ENCODE results near the gene INSIG2.

Gene INSIG2

GRCh38 chr2:118098307-118099030, 10.2 kb downstream of the INSIG2 start:
- Mint-ChIP-seq H3K27ac (no peak overlapping the region), H3K9me3 (no peaks in the 10 kb centered on the region), H3K4me3 (no peak overlapping the region), H3K27me3 (ENCODE audit: low read depth) (no peaks in the 10 kb centered on the region), H3K36me3 (ENCODE audit: low read depth) (peaks cover 40% of the 10 kb centered on the region), H3K4me1 (ENCODE audit: low read depth) (peaks cover 24% of the 10 kb centered on the region)
- DNase-seq (ENCODE audit: low spot score), result no peak

GRCh38 chr2:118102433-118103082, 14.3 kb downstream of the INSIG2 start:
- H3K27me3 Mint-ChIP-seq (ENCODE audit: low read depth), result no peaks in the 10 kb centered on the region
- H3K4me1 Mint-ChIP-seq (ENCODE audit: low read depth), result peaks cover 19% of the 10 kb centered on the region
- no peak overlapping the region for H3K4me3 Mint-ChIP-seq
- DNase-seq (ENCODE audit: low spot score), result no peak
- H3K36me3 Mint-ChIP-seq (ENCODE audit: low read depth), result peaks cover 62% of the 10 kb centered on the region
- no peaks in the 10 kb centered on the region for H3K9me3 Mint-ChIP-seq
- no peak overlapping the region for H3K27ac Mint-ChIP-seq

GRCh38 chr2:118103951-118104940, 16.0 kb downstream of the INSIG2 start:
- H3K27me3 Mint-ChIP-seq (ENCODE audit: low read depth), result no peaks in the 10 kb centered on the region
- H3K36me3 Mint-ChIP-seq (ENCODE audit: low read depth), result peaks cover 62% of the 10 kb centered on the region
- H3K4me3 Mint-ChIP-seq, result peak overlapping the region; percentile 4
- H3K27ac Mint-ChIP-seq, result peak overlapping the region; percentile 34
- no peak for DNase-seq (ENCODE audit: low spot score)
- peaks cover 13% of the 10 kb centered on the region for H3K4me1 Mint-ChIP-seq (ENCODE audit: low read depth)
- H3K9me3 Mint-ChIP-seq, result no peaks in the 10 kb centered on the region

GRCh38 chr2:118105497-118105896, 17.2 kb downstream of the INSIG2 start:
- Mint-ChIP-seq H3K9me3 (no peaks in the 10 kb centered on the region), H3K4me3 (no peak overlapping the region), H3K36me3 (ENCODE audit: low read depth) (peaks cover 63% of the 10 kb centered on the region), H3K4me1 (ENCODE audit: low read depth) (peaks cover 11% of the 10 kb centered on the region), H3K27me3 (ENCODE audit: low read depth) (no peaks in the 10 kb centered on the region), H3K27ac (no peak overlapping the region)
- DNase-seq (ENCODE audit: low spot score), result no peak

- Mint-ChIP-seq H3K9me3 (no peaks in the 10 kb centered on the region), H3K27ac (no peak overlapping the region), H3K36me3 (ENCODE audit: low read depth) (peaks cover 56% of the 10 kb centered on the region), H3K4me3 (no peak overlapping the region), H3K4me1 (ENCODE audit: low read depth) (peaks cover 11% of the 10 kb centered on the region), H3K27me3 (ENCODE audit: low read depth) (no peaks in the 10 kb centered on the region)
- DNase-seq (ENCODE audit: low spot score), result no peak
Observed at GRCh38 chr2:118106926-118107325, 18.7 kb downstream of the INSIG2 start.

- Mint-ChIP-seq H3K9me3 (no peaks in the 10 kb centered on the region), H3K27me3 (ENCODE audit: low read depth) (no peaks in the 10 kb centered on the region), H3K27ac (no peak overlapping the region), H3K4me3 (no peak overlapping the region), H3K4me1 (ENCODE audit: low read depth) (peaks cover 12% of the 10 kb centered on the region), H3K36me3 (ENCODE audit: low read depth) (peaks cover 49% of the 10 kb centered on the region)
- DNase-seq (ENCODE audit: low spot score), result no peak
Observed at GRCh38 chr2:118110310-118110709, 22.0 kb downstream of the INSIG2 start.

- H3K4me1 Mint-ChIP-seq (ENCODE audit: low read depth), result peaks cover 12% of the 10 kb centered on the region
- no peaks in the 10 kb centered on the region for H3K9me3 Mint-ChIP-seq
- DNase-seq (ENCODE audit: low spot score), result no peak
- H3K36me3 Mint-ChIP-seq (ENCODE audit: low read depth), result peaks cover 42% of the 10 kb centered on the region
- H3K27ac Mint-ChIP-seq, result no peak overlapping the region
- H3K27me3 Mint-ChIP-seq (ENCODE audit: low read depth), result no peaks in the 10 kb centered on the region
- no peak overlapping the region for H3K4me3 Mint-ChIP-seq
Observed at GRCh38 chr2:118110991-118111390, 22.7 kb downstream of the INSIG2 start.

- H3K27me3 Mint-ChIP-seq (ENCODE audit: low read depth), result no peaks in the 10 kb centered on the region
- H3K4me1 Mint-ChIP-seq (ENCODE audit: low read depth), result peaks cover 11% of the 10 kb centered on the region
- no peaks in the 10 kb centered on the region for H3K9me3 Mint-ChIP-seq
- peaks cover 28% of the 10 kb centered on the region for H3K36me3 Mint-ChIP-seq (ENCODE audit: low read depth)
- H3K27ac Mint-ChIP-seq, result no peak overlapping the region
- DNase-seq (ENCODE audit: low spot score), result no peak
- no peak overlapping the region for H3K4me3 Mint-ChIP-seq
Observed at GRCh38 chr2:118112771-118113334, 24.6 kb downstream of the INSIG2 start.

- H3K4me1 Mint-ChIP-seq (ENCODE audit: low read depth), result peaks cover 13% of the 10 kb centered on the region
- H3K27ac Mint-ChIP-seq, result no peak overlapping the region
Observed at GRCh38 chr2:118114863-118115262, 26.6 kb downstream of the INSIG2 start.

GRCh38 chr2:118115761-118116160, 27.5 kb downstream of the INSIG2 start:
- no peaks in the 10 kb centered on the region for H3K27me3 Mint-ChIP-seq (ENCODE audit: low read depth)
- DNase-seq (ENCODE audit: low spot score), result no peak
- H3K9me3 Mint-ChIP-seq, result no peaks in the 10 kb centered on the region
- peaks cover 13% of the 10 kb centered on the region for H3K36me3 Mint-ChIP-seq (ENCODE audit: low read depth)
- no peak overlapping the region for H3K4me3 Mint-ChIP-seq
- H3K4me1 Mint-ChIP-seq (ENCODE audit: low read depth), result peaks cover 13% of the 10 kb centered on the region
- no peak overlapping the region for H3K27ac Mint-ChIP-seq

More at GRCh38 chr2:118114863-118115262, 26.6 kb downstream of the INSIG2 start:
- no peak for DNase-seq (ENCODE audit: low spot score)
- H3K27me3 Mint-ChIP-seq (ENCODE audit: low read depth), result no peaks in the 10 kb centered on the region
- no peak overlapping the region for H3K4me3 Mint-ChIP-seq
- H3K36me3 Mint-ChIP-seq (ENCODE audit: low read depth), result peaks cover 16% of the 10 kb centered on the region
- H3K9me3 Mint-ChIP-seq, result no peaks in the 10 kb centered on the region

- Mint-ChIP-seq H3K36me3 (ENCODE audit: low read depth) (no peaks in the 10 kb centered on the region), H3K4me1 (ENCODE audit: low read depth) (peaks cover 7% of the 10 kb centered on the region), H3K9me3 (no peaks in the 10 kb centered on the region), H3K4me3 (no peak overlapping the region), H3K27ac (no peak overlapping the region), H3K27me3 (ENCODE audit: low read depth) (no peaks in the 10 kb centered on the region)
- no peak for DNase-seq (ENCODE audit: low spot score)
Observed at GRCh38 chr2:118118479-118118878, 30.2 kb downstream of the INSIG2 start.

- H3K36me3 Mint-ChIP-seq (ENCODE audit: low read depth), result no peaks in the 10 kb centered on the region
- H3K4me3 Mint-ChIP-seq, result no peak overlapping the region
- peaks cover 4% of the 10 kb centered on the region for H3K4me1 Mint-ChIP-seq (ENCODE audit: low read depth)
- no peak overlapping the region for H3K27ac Mint-ChIP-seq
- no peak for DNase-seq (ENCODE audit: low spot score)
- no peaks in the 10 kb centered on the region for H3K9me3 Mint-ChIP-seq
- no peaks in the 10 kb centered on the region for H3K27me3 Mint-ChIP-seq (ENCODE audit: low read depth)
Observed at GRCh38 chr2:118119158-118119727, 31.0 kb downstream of the INSIG2 start.

- no peak for DNase-seq (ENCODE audit: low spot score)
- Mint-ChIP-seq H3K4me3 (no peak overlapping the region), H3K36me3 (ENCODE audit: low read depth) (no peaks in the 10 kb centered on the region), H3K9me3 (no peaks in the 10 kb centered on the region), H3K27me3 (ENCODE audit: low read depth) (peaks cover 4% of the 10 kb centered on the region), H3K4me1 (ENCODE audit: low read depth) (peaks cover 2% of the 10 kb centered on the region), H3K27ac (no peak overlapping the region)
Observed at GRCh38 chr2:118119761-118120400, 31.6 kb downstream of the INSIG2 start.

Data from T-helper 2 cell treated with Interferon-gamma antibody and Interleukin-4, amounts not matched to agents 5 μg/mL and 100 μg/mL, for 36 hours (primary cell).